Gastroesophageal sphincter (tissue), 4 donors: ENCODE data around the gene TP53I3. TPM values are rescaled to one million over a fixed set of nuclear protein-coding genes. Genes with fewer than 3 reads are reported as not detected.
A peak's percentile ranks its signal among the peaks of the same experiment; 100 is the strongest.
"Not testable (repeated sequence)": the region's sequence is repeated elsewhere in the genome, so short reads cannot be mapped to it uniquely, and the experiment has no call there.

ENCODE experiments used
- ATAC-seq: fragments of 150-250 bp; one replicate; pipeline ENCODE4 v1.9.1; 2016; ENCODE audit warnings: mild to moderate bottlenecking, moderate library complexity
- H3K27ac ChIP-seq, 4 donors: fragments of 200-600 bp; sonication (generic) in 3 of 4; 1 replicate in 3 of 4; 2 replicates in 1 of 4; pipeline ENCODE4 v1.5.1; 2016 to 2019
- H3K27me3 ChIP-seq: fragments of 200-600 bp; sonication (generic); one replicate; pipeline ENCODE4 v1.5.1; 2019
- H3K36me3 ChIP-seq, 2 donors: fragments of 200-600 bp; sonication (generic); one replicate each; pipeline ENCODE4 v1.5.1; 2019; ENCODE audit warnings: control low read depth in 1 of 2
- H3K4me1 ChIP-seq, 3 donors: fragments of 200-600 bp; sonication (generic); 1 replicate in 2 of 3; 2 replicates in 1 of 3; pipeline ENCODE4 v1.5.1; 2016 to 2019; ENCODE audit warnings: control low read depth in 2 of 3
- H3K4me3 ChIP-seq, 2 donors: fragments of 200-600 bp; sonication (generic); one replicate each; pipeline ENCODE4 v1.5.1; 2019; ENCODE audit warnings: mild to moderate bottlenecking in 1 of 2, moderate library complexity in 1 of 2
- H3K9me3 ChIP-seq, 3 donors: fragments of 200-600 bp; sonication (generic); one replicate each; pipeline ENCODE4 v1.5.1; 2017 to 2019; ENCODE audit warnings: control low read depth in 2 of 3
- EP300 ChIP-seq: sonication (generic); formaldehyde crosslinking; IDR thresholded peaks from one replicate; pipeline ENCODE4 v1.6.1; 2017; ENCODE audit warnings: antibody characterized with exemption, mild to moderate bottlenecking
- POLR2A ChIP-seq, 2 donors: fragments of 450-650 bp; IDR thresholded peaks; one replicate each; pipeline ENCODE4 v1.6.1; 2017; ENCODE audit warnings: antibody characterized with exemption in 2 of 2, mild to moderate bottlenecking in 2 of 2, moderate library complexity in 1 of 2
- POLR2AphosphoS5 ChIP-seq: sonication (generic); formaldehyde crosslinking; IDR thresholded peaks from one replicate; pipeline ENCODE4 v1.6.1; 2017; ENCODE audit warnings: antibody characterized with exemption
- WGBS, 2 donors: methylation state at CpG; one replicate each; pipeline ENCODE4 v1.1.5; 2018; ENCODE audit warnings: low coverage in 1 of 2; 5-methylcytosine and 5-hydroxymethylcytosine counted together
- total RNA-seq, 4 donors: library from RNA; depleted of rRNA; stranded (reverse); fragments of >200 nt; gene quantifications; one replicate each; pipeline ENCODE4 v1.1.0, GENCODE V29; 2016
- TF ChIP-seq, protein P1 (sequence below), 4 experiments: fragments of 200-600 bp in 2 of 4; fragments of 450-650 bp in 2 of 4; sonication (generic) in 1 of 4; IDR thresholded peaks; one replicate each; pipeline ENCODE4 v1.5.1; 2017 to 2019; ENCODE audit warnings: antibody characterized with exemption in 4 of 4, mild to moderate bottlenecking in 2 of 4, moderate library complexity in 2 of 4

TP53I3 gene
- total RNA-seq, 4 donors from 2014 or later = 5.6 to 10.1 (median 8.9) TPM

DNA sequence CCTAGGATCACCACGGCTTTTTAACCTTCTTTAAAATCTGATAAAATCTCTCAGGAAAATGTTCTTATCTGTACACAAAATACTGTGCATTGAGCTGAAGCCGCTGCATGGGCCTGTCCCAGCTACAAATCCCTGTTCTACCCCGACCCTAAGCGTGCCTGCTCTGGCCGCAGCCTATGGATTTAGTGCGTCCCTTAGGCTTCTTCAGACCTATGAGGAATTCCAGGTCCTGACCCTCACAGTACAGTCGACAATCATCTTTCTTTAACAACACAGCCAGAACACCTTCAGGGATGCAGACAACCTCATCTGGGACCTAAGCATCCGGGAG lies 37.0 kb downstream of the TP53I3 start:
- TF ChIP-seq POLR2A (IDR thresholded peaks at IDR 0.05) (no peak), EP300 (no peak)
- TF ChIP-seq, protein P1, sequence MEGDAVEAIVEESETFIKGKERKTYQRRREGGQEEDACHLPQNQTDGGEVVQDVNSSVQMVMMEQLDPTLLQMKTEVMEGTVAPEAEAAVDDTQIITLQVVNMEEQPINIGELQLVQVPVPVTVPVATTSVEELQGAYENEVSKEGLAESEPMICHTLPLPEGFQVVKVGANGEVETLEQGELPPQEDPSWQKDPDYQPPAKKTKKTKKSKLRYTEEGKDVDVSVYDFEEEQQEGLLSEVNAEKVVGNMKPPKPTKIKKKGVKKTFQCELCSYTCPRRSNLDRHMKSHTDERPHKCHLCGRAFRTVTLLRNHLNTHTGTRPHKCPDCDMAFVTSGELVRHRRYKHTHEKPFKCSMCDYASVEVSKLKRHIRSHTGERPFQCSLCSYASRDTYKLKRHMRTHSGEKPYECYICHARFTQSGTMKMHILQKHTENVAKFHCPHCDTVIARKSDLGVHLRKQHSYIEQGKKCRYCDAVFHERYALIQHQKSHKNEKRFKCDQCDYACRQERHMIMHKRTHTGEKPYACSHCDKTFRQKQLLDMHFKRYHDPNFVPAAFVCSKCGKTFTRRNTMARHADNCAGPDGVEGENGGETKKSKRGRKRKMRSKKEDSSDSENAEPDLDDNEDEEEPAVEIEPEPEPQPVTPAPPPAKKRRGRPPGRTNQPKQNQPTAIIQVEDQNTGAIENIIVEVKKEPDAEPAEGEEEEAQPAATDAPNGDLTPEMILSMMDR (IDR thresholded peaks at IDR 0.05) = no peak
- 43 to 51% methylated on average over 5 to 8 of the region's 8 CpGs for WGBS, 2 donors
- H3K27me3 ChIP-seq = no peaks in the 10 kb centered on the region
- H3K4me1 ChIP-seq = peaks cover 0 to 40% (median 12%) of the 10 kb centered on the region in 3 donors
- peak overlapping the region in 1 of 2 donors; percentile 60 for H3K4me3 ChIP-seq
- no peak for ATAC-seq
- no peaks in the 10 kb centered on the region for H3K9me3 ChIP-seq
- no peaks in the 10 kb centered on the region for H3K36me3 ChIP-seq
- peak overlapping the region in 2 of 4 donors; percentile 27 to 49 for H3K27ac ChIP-seq

- Histone ChIP-seq H3K4me3 (peak within 1 kb of the TSS; percentile 60 to 72), H3K36me3 (no peaks in the 10 kb centered on the region), H3K27ac (peak within 1 kb of the TSS; percentile 13 to 83 (median 78)), H3K9me3 (no peaks in the 10 kb centered on the region), H3K4me1 (peaks cover 0 to 40% (median 12%) of the 10 kb centered on the region in 3 donors), H3K27me3 (no peaks in the 10 kb centered on the region)
- ATAC-seq = peak; percentile 100
- 0 to 2% methylated on average over 17 to 28 of the region's 38 CpGs for WGBS, 2 donors
- TF ChIP-seq EP300 = no peak
- peak; percentile 46 to 57 for TF ChIP-seq POLR2A (IDR thresholded peaks at IDR 0.05)
- TF ChIP-seq, protein P1 (IDR thresholded peaks at IDR 0.05) = no peak
- TF ChIP-seq POLR2AphosphoS5 = peak; percentile 79
These were observed 37.5 kb downstream of the TP53I3 start, which contains the start of gene WDCP for GRCh38 chr2:24046930-24047702. WDCP (minus strand) TSS chr2:24047391; CDS start chr2:24039494, 7,897 bp downstream.

DNA sequence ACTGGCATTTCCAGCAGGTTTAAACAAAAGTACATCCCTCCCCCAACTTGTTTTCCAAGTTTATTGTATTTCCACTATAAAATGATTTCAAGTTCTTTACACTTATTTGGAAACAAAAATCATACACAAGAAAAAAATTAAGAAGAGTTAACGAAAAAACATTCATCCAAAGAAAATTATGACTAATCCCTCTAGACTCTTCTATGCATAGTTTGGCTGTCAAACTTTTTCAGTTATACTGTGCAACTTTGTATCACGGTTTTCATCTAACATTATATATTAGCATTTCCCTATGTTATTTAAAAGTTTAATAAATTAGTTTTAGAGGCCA lies 38.1 kb downstream of the TP53I3 start:
- WGBS, 2 donors = 0 to 2% methylated on average over 2 of the region's 2 CpGs
- TF ChIP-seq POLR2AphosphoS5 = no peak
- TF ChIP-seq, protein P1 (IDR thresholded peaks at IDR 0.05) = no peak
- no peak for TF ChIP-seq EP300
- no peak for TF ChIP-seq POLR2A (IDR thresholded peaks at IDR 0.05)
- Histone ChIP-seq H3K9me3 (no peaks in the 10 kb centered on the region), H3K27me3 (no peaks in the 10 kb centered on the region), H3K4me1 (peaks cover 0 to 40% (median 12%) of the 10 kb centered on the region in 3 donors), H3K36me3 (no peaks in the 10 kb centered on the region), H3K4me3 (peak overlapping the region; percentile 60 to 72), H3K27ac (peak overlapping the region in 3 of 4 donors; percentile 77 to 83 (median 79))
- no peak for ATAC-seq

DNA sequence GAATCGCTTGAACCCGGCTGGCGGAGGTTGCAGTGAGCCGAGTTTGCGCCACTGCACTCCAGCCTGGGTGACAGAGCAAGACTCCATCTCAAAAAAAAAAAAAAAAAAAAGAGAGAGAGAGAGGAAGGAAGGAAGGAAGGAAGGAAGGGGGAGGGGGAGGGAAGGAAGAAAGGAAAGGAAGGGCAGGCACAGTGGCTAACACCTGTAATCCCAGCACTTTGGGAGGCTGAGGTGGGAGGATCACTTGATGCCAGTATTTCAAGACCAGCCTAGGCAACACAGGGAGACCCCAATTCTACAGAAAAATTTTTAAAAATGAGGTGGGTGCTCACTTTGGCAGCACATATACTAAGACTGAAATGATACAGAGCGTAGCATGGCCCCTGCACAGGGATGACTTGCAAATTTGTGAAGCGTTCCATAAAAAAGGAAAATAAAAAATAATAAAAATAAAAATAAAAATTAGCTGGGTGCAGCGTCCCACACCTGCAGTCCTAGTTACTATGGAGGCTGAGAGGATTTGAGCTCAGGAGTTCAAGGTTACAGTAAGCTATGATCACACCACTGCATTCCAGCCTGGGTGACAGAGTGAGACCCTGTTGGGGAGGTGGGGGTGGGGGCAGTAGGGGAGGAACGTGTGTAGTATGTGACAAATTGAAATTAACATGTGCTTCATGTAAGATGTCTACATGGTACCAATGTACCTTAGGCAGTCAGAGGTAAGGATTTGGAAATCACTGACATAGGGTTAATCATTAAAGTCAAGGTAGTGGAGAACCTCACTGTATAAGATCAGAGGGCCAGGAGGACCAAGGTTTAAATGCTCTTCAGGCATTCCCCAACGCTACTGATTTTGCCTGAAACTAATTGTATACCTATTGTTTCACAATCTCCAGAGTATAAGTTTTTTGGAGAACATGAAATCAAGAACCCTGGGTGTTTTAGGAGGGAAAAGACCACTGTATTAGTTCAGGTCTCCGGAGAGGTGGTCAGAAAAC lies 38.8 kb downstream of the TP53I3 start:
- 61 to 73% methylated on average over 4 to 6 of the region's 11 CpGs for WGBS, 2 donors
- H3K4me1 ChIP-seq = peaks cover 0 to 40% (median 12%) of the 10 kb centered on the region in 3 donors
- no peaks in the 10 kb centered on the region for H3K36me3 ChIP-seq
- no peak for ATAC-seq
- no peaks in the 10 kb centered on the region for H3K9me3 ChIP-seq
- H3K4me3 ChIP-seq = peak overlapping the region in 1 of 2 donors; percentile 60
- H3K27ac ChIP-seq = no peak overlapping the region
- no peaks in the 10 kb centered on the region for H3K27me3 ChIP-seq
- no peak for TF ChIP-seq POLR2A (IDR thresholded peaks at IDR 0.05)
- no peak for TF ChIP-seq POLR2AphosphoS5
- TF ChIP-seq, protein P1 (IDR thresholded peaks at IDR 0.05) = no peak

DNA sequence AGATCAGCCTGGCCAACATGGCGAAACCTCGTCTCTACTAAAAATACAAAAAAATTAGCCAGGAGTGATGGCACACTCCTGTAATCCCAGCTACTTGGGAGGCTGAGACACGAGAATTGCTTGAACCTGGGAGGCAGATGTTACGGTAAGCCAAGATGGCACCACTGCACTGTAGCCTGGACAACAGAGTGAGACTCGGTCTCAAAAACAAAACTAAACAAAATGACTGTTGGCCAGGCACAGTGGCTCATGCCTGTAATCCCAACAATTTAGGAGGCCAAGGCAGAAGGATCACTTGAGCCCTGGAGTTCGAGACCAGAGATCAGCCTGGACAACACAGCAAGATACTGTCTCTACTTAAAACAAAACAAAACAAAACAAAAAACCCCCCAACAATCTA lies 41.5 kb downstream of the TP53I3 start:
- WGBS, 2 donors = 88 to 91% methylated on average over 6 of the region's 6 CpGs
- H3K9me3 ChIP-seq = not testable (repeated sequence)

More for the DNA sequence above, 41.5 kb downstream of the TP53I3 start:
- not testable (repeated sequence) for ATAC-seq, H3K4me3 ChIP-seq, H3K27me3 ChIP-seq, H3K27ac ChIP-seq
- H3K4me1 ChIP-seq = peaks cover 0 to 16% (median 6%) of the 10 kb centered on the region in 3 donors
- H3K36me3 ChIP-seq = peaks cover 0 to 15% of the 10 kb centered on the region in 2 donors
